ENCODE measurements around the gene MRPL36. TPM values are rescaled to one million over a fixed set of nuclear protein-coding genes. Genes with fewer than 3 reads are reported as not detected.
A peak's percentile ranks its signal among the peaks of the same experiment; 100 is the strongest.

The MRPL36 gene
- total RNA-seq, 1 donor from 2014 or later: 64.7 TPM

- DNase-seq (ENCODE audit: extremely low read depth, low read depth, low spot score): no peak
Observed at GRCh38 chr5:1765880-1766235, 33.8 kb downstream of the MRPL36 start.

GRCh38 chr5:1765141-1765879 lies 34.3 kb downstream of the MRPL36 start:
- DNase-seq (ENCODE audit: extremely low read depth, low read depth, low spot score): no peak

- no peak for DNase-seq (ENCODE audit: extremely low read depth, low read depth, low spot score)
Observed at GRCh38 chr5:1764606-1764960, 35.1 kb downstream of the MRPL36 start.

- no peak for DNase-seq (ENCODE audit: extremely low read depth, low read depth, low spot score)
Observed at GRCh38 chr5:1763960-1764605, 35.6 kb downstream of the MRPL36 start.

- DNase-seq (ENCODE audit: extremely low read depth, low read depth, low spot score): peak; percentile 61
Observed at GRCh38 chr5:1763548-1763911, 36.1 kb downstream of the MRPL36 start.

DNA sequence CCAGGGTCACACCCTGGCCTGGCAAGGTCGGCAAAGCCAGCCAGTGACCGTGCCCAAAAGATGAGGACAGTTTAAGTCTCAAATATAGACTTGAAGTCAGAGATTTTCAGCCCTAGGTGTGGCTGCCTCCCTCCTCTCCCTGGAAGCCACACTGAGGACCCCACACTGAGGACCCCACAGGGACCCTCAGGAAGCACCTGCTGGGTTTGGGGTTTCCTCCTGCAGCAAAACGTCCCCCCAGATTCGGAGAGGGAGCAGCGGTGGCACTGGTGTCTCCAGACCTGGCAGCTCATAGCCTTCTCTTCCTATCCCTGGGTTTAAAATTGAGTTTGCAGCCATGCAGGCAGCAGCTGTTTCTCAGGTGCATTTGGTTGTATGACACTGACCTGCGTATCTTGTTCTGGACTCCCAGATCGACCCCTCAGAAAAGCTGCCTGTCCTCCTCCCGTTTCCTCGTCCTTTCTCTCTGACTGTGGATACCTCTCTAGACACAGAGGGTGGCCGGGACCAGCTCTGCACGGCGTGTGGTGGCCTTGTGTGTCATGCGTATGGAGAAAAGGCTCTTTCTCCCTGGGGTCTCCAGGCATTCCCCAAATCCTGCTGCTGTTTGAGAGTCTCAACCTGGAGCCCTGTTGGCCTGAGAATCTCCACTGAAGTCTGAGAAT lies 36.6 kb downstream of the MRPL36 start:
- DNase-seq (ENCODE audit: extremely low read depth, low read depth, low spot score): no peak

DNA sequence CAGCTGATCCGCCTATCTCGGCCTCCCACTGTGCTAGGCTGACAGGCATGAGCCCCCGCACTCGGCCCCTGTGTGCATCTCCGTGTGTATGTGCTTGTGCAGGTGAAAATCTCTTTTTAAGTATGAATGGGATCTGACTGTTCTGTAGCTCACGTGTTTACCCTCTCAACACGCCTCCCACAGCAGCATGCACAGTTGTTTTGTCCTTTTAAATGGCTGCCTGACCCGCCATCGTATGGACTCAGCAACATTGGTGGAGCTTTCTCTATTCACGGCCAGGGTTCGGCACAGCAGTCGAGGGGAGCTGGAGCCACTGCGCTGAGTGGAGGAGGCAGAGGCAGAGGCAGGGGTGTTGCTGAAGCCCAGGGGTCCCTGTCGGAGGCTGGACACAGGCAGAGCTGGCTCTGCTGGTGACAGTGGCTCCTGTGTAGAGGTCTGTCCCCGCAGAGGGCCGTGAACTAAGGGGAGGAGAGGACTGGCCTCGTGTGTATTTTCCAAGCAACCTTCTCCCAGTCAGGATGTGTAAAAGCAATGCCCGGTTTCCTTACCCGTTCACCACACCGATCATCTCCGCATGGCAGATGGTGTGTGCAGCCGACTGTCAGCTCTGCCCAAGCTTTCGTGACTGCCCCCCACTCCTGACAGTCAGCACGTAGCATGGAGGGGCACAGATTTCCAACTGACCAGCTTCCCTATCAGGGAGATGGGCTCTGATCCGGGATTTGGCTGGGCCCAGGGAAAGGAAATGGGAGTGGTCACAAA lies 37.3 kb downstream of the MRPL36 start:
- DNase-seq (ENCODE audit: extremely low read depth, low read depth, low spot score): no peak

GRCh38 chr5:1761453-1761755 lies 38.2 kb downstream of the MRPL36 start:
- no peak for DNase-seq (ENCODE audit: extremely low read depth, low read depth, low spot score)

DNA sequence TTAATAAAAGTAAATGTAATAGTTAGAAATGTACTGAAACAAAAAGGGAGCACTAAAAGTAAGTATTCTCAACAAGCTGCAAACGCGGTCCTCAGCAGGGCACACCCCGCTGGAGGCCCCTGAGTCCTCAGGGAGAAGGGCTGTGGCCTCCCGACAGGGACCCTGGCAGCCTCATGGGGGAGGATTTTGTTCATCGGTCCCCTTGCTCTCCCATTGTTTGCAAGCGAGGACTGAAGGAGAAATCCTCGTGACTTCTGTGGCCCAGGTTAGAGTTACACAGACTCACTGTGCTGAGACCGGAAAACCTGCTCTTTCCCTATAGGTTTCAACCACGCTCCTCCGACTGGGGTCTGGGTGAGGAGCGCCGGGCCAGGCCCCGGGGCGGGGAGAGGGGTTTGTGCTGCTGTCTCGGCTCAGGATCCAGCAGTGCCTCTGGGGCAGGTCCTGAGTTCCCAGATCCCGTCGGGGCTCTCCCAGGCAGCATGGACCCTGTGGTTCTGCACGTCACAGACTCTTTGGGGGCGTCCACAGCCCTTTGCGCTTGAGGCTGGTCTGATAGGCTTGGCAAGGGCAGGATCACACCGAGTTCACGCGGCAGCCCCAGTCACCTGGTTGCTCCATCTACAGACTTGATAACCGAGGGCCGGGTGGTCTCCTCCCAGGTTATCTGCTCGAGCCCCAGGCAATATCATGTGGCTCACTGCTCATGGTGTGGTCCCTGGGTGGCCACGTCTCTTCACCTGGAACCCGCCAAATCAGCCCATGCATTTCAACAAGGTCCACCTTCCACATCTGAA lies 38.8 kb downstream of the MRPL36 start:
- no peak for DNase-seq (ENCODE audit: extremely low read depth, low read depth, low spot score)

DNA sequence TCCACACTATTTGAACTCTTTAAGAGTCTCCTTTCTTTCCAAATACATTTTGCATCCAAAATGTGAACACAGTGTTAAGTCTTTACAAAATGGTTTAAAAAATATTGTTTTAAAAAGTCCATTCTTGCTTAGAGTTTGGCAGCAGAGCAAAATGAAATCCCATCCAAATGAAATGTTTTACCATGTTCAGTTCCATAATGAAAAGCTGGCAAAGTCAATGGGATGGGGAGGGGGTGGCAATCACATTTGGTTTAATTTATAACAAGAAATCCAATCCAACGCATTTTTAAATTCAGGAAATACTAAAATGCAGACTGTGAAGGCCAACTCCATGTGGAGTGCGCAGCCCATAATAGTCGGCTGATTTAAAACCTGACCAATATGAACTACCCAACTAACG lies 39.4 kb downstream of the MRPL36 start:
- no peak for DNase-seq (ENCODE audit: extremely low read depth, low read depth, low spot score)

DNA sequence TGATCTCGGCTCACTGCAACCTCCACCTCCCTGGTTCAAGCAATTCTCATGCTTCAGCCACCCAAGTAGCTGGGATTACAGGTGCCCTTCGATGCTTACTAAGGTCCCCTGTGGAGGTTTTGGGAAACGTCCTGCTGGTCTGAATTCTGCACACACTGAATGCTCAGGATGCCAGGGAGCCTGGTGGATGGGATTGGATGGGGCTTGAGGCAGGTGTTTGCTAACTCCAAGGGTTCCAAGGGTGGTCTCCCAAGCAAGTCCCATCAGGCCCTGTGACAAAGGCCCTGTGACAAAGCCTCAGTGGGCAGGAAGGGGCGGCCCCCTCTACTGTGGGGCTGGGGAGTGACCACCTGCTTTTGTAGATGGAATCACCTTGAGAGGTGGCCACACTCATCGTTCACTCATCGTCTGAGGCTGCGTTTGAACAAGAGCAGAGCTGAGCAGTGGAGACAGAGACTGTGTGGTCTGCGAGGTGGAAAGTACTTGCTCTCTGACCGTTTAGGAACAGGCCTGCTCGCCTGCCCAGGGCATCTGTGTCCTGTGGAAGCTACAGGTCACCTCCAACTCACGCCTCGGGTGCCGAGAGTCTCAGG lies 40.2 kb downstream of the MRPL36 start:
- DNase-seq (ENCODE audit: extremely low read depth, low read depth, low spot score): no peak

- DNase-seq (ENCODE audit: extremely low read depth, low read depth, low spot score): no peak
Observed at GRCh38 chr5:1758574-1758973, 41.1 kb downstream of the MRPL36 start.

DNA sequence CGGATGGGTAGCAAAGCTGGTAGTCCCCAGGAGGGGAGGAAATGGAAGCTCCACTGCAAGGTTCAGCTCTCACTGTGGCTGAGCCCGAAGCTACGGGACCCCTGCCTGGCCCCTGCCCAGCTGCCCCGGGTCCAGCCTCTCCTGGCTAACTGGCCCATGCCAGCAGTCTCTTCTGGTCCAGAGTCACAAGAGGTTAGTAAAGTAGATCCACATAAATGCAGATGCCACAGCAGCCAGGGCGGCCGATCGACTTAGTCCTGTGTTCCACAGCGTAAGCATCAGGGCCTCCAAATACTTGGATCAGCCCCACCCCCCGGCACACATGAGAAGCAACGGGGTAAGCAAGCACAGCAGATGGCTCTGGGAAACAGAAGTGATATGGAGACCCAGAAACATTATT lies 42.1 kb downstream of the MRPL36 start:
- DNase-seq (ENCODE audit: extremely low read depth, low read depth, low spot score): no peak

- no peak for DNase-seq (ENCODE audit: extremely low read depth, low read depth, low spot score)
Observed at GRCh38 chr5:1756481-1756880, 43.2 kb downstream of the MRPL36 start.

DNA sequence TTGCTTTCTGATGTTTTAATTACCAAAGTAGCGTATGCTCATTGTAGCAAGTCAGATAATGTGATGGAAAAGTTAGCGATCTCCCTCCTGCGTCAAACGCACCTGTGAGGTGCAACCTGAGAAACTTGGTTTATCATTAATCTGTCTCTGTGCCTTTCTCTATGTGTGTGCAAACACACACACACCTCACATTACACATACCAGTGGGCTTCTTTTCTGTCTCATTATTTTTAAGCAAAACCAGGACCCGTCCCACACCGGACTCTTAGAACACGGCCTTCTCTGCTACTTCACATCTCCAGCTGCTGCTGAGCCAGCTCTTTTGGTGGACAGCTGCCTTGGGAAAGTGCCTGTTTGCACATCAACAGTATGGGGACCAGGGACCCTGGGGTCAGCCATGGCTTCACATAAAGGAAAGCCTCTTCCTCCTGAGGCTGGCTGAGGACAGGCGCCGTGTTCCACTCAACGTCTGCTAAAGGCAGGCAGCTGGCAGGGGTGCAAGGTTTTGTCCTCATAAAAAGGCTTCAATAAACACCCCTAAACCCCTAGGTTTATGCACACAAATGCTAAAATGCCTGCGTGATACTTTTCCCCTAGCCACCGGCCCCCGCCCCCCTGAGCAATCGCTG lies 44.2 kb downstream of the MRPL36 start:
- DNase-seq (ENCODE audit: extremely low read depth, low read depth, low spot score): no peak

DNA sequence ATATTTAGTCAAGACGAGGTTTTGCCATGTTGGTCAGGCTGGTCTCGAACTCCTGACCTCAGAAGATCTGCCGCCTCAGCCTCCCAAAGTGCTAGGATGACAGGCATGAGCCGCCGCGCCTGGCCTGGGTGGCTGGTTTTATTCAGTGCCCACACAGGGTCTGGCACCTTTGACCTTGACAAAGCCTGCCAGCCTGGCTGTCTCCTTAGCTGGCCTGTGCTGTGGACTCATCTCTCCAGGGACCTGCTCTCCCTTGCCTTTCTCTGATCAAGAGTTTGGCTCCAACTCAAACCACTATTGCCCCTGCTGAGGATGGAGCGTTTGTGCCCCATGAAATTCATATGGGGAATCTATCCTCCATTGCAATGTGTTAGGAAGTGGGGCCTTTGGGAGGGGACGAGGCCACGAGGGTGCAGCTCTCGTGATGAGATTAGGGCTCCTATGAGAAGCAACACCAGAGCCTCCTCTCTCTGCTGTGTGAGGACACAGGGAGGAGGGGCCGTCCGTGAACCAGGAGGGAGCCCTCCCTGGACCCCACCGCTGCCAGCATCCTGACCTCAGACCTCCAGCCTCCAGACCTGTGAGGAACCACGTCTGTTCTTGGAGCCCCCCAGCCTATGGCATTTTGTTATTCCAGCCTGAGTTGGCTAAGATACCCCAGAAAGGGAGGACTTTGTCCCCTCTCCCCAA lies 45.0 kb downstream of the MRPL36 start:
- DNase-seq (ENCODE audit: extremely low read depth, low read depth, low spot score): no peak

GRCh38 chr5:1753490-1753889 lies 46.1 kb downstream of the MRPL36 start:
- no peak for DNase-seq (ENCODE audit: extremely low read depth, low read depth, low spot score)

DNA sequence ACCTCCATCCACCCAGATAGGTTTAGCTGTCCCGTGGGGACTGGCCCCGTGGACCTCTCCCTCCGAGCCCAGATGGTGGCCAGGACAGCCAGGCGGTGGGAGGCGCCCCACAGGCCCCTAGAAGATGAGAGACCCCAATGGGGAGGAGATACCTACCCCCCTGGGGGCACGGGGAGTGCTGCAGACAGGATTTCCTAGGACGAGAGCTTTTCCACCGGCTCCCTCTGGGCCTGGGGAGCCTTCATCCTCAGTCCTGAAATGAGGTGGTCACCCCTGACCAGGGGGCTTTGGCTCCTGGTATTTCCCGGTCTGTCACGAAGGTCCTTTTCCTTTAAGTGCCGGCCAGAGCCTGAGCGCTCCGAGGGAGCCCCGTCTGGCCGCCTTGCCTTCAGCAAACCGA lies 46.8 kb downstream of the MRPL36 start:
- DNase-seq (ENCODE audit: extremely low read depth, low read depth, low spot score): no peak

All from glomerular endothelial cell (primary cell).